Activated naive CD4-positive, alpha-beta T cell treated with anti-CD3 and anti-CD28 coated beads, Interleukin-2, amount 50 U/mL, for 24 hours (primary cell): ENCODE measurements around the gene NOP56.

Experiments used
- H3K27ac Mint-ChIP-seq: one replicate; pipeline ENCODE4 v1.8.0; 2021; ENCODE audit warnings: mild to moderate bottlenecking, mixed read lengths
- H3K27me3 Mint-ChIP-seq: one replicate; pipeline ENCODE4 v1.8.0; 2021; ENCODE audit warnings: mixed read lengths
- H3K36me3 Mint-ChIP-seq: one replicate; pipeline ENCODE4 v1.8.0; 2021; ENCODE audit warnings: mixed read lengths
- H3K4me1 Mint-ChIP-seq: one replicate; pipeline ENCODE4 v1.8.0; 2021; ENCODE audit warnings: mixed read lengths
- H3K4me3 Mint-ChIP-seq: one replicate; pipeline ENCODE4 v1.8.0; 2021; ENCODE audit warnings: mild to moderate bottlenecking, mixed read lengths
- H3K9me3 Mint-ChIP-seq: one replicate; pipeline ENCODE4 v1.8.0; 2021; ENCODE audit warnings: mixed read lengths

The NOP56 gene

DNA sequence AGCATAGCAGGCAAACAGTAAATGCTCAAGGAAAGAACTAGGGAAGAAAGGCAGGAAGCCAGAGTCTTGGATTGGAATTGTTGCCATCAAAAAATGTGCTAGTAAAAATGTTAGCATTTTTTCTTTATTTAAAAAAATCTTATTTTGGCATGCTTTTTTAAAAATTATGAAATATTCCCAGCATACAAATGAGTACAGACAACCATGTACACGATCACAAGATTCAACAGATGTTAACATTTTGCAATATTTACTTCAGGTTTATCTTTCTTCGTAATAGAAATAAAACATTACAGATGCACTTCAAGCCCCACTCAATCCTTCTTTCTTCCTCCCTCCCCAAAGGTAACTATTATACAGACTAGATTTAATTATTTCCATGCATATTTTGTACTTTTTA lies 27.4 kb upstream of the NOP56 start:
- no peaks in the 10 kb centered on the region for H3K36me3 Mint-ChIP-seq
- H3K27ac Mint-ChIP-seq, result no peak overlapping the region
- peaks cover 7% of the 10 kb centered on the region for H3K27me3 Mint-ChIP-seq
- H3K4me3 Mint-ChIP-seq, result no peak overlapping the region
- H3K4me1 Mint-ChIP-seq, result no peaks in the 10 kb centered on the region
- peaks cover 20% of the 10 kb centered on the region for H3K9me3 Mint-ChIP-seq

DNA sequence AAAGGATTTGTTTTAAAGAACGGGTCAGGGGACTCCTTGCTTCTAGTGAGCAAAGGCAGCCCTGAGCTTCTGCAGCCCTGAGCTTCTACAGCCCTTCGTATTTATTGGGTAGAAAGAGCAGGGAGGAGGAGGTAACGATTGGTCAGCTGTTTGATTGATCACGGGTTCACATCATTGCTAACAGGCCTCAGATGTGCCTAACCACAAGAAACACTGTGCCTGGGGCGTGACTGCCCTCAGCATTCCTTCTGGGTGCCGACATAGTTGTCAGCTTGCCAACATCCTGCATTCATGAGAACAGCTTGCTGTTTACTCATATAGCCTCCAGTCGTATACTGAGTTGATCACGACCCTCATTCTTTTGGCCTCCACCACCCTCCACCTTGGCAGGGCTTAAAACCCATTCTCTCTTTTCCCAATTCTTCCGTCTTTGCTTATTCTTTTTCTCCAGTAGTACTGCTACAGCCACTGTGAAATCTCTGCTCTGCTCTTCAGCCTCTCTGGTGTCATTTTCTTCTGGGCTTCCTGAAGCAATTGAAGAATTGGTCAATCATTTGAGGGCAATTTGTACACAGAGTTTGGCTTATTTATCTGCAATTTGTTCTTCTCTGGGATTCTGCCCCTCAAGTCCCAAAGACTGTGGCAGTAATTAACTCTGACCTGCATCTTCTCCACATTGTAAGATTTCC lies 25.4 kb upstream of the NOP56 start:
- Mint-ChIP-seq H3K36me3 (peaks cover 5% of the 10 kb centered on the region), H3K27me3 (peaks cover 7% of the 10 kb centered on the region), H3K27ac (no peak overlapping the region), H3K4me3 (no peak overlapping the region), H3K9me3 (peaks cover 32% of the 10 kb centered on the region), H3K4me1 (no peaks in the 10 kb centered on the region)

DNA sequence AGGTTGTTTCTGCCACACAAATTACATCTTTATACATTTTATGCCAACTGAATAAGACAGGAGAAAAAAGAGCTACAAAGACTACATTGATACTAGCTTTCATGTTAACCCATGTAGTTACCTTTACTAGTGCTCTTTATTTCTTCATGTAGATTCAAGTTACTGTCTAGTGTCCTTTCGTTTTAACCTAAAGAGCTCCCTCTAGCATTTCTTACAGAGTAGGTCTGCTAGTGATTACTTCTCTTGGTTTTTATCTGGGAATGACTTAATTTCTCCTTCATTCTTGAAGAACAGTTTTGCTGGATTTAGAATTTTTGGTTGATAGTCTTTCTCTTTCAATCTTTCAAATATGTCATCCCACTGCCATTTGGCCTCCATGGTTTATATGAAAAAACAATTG lies 21.2 kb upstream of the NOP56 start:
- Mint-ChIP-seq H3K4me1 (no peaks in the 10 kb centered on the region), H3K4me3 (no peak overlapping the region), H3K27me3 (peaks cover 6% of the 10 kb centered on the region)

DNA sequence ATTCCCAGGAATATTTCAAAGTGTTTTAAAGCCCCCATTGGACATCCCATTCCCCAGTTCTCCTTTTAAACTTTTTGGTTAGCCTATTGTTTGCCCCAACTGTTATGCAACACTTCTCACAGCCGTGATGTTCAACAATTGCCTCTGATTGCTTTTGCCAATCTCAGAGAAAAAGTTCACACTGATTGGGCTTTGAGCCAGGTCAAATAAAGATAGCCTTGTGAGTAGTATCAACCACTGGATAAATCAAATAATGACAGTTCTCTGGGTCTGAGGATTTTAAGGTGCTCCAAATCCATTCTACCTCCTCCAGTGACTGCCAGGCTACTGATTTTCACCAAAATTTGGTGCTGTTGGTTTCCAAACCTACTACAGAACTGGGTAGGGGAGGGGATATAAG lies 19.1 kb upstream of the NOP56 start:
- peaks cover 5% of the 10 kb centered on the region for H3K36me3 Mint-ChIP-seq
- H3K4me1 Mint-ChIP-seq, result peaks cover 5% of the 10 kb centered on the region
- H3K27ac Mint-ChIP-seq, result no peak overlapping the region
- peaks cover 6% of the 10 kb centered on the region for H3K27me3 Mint-ChIP-seq
- H3K9me3 Mint-ChIP-seq, result peaks cover 20% of the 10 kb centered on the region
- no peak overlapping the region for H3K4me3 Mint-ChIP-seq

More for the DNA sequence above, 21.2 kb upstream of the NOP56 start:
- H3K27ac Mint-ChIP-seq, result no peak overlapping the region
- H3K36me3 Mint-ChIP-seq, result peaks cover 5% of the 10 kb centered on the region
- H3K9me3 Mint-ChIP-seq, result peaks cover 21% of the 10 kb centered on the region

DNA sequence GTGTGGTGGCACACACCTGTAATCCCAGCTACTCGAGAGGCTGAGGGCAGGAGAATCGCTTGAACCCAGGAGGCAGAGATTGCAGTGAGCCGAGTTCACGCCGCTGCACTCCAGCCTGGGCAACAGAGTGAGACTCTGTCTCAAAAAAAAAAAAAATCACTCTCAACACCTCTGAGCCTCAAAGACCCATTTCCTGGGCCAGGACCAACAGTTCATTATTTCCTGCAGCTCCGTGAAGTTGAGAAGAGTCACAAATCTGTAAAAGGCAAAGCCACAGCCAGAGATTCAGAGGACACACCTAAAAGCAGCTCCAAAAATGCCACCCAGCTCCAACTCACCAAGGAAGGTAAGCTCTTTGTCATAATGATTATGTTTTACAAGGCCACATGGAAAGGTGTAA lies 15.2 kb upstream of the NOP56 start:
- Mint-ChIP-seq H3K9me3 (no peaks in the 10 kb centered on the region), H3K36me3 (peaks cover 2% of the 10 kb centered on the region), H3K27ac (no peak overlapping the region), H3K4me3 (no peak overlapping the region), H3K27me3 (no peaks in the 10 kb centered on the region), H3K4me1 (peaks cover 5% of the 10 kb centered on the region)

DNA sequence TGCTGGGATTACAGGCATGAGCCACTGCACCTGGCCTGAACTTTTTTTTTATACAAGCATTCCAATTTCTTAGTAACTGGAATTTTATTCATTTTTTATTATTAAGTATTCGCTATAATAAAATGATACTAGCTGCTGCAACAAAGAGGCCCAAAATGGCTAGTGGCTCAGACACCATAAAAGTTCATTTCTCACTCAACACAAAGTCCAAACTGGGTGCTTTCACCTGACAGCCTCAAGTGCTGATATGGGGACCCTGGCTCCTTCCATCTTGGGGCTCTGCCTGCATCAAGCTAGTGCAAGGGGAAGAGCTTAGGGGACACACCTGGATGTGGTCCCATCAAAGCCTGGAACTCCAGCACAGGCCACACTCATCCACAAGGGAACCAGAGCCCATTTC lies 12.2 kb upstream of the NOP56 start:
- peak overlapping the region; percentile 12 for H3K27ac Mint-ChIP-seq
- H3K4me3 Mint-ChIP-seq, result no peak overlapping the region
- peaks cover 5% of the 10 kb centered on the region for H3K4me1 Mint-ChIP-seq
- no peaks in the 10 kb centered on the region for H3K27me3 Mint-ChIP-seq
- H3K36me3 Mint-ChIP-seq, result peaks cover 5% of the 10 kb centered on the region
- H3K9me3 Mint-ChIP-seq, result no peaks in the 10 kb centered on the region

DNA sequence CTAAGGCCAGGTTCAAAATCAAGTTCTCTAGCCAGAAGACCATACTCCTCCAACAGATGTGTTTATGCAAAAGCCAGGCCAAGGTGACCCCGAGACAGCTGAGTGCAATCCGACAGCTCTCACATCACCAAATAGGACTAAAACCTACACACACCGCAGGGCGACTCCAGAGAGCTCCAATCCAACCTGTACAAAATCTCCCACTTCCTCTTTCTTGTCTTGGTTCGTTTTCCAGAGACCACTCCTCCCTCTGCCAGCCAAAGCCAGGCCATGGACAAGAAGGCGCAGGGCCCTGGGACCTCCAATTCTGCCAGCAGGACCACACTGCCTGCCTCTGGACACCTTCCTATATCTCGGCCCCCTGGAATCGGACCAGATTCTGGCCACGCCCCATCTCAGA lies 11.5 kb upstream of the NOP56 start:
- Mint-ChIP-seq H3K27ac (no peak overlapping the region), H3K9me3 (no peaks in the 10 kb centered on the region), H3K4me3 (no peak overlapping the region), H3K27me3 (no peaks in the 10 kb centered on the region), H3K4me1 (peaks cover 5% of the 10 kb centered on the region), H3K36me3 (peaks cover 5% of the 10 kb centered on the region)

DNA sequence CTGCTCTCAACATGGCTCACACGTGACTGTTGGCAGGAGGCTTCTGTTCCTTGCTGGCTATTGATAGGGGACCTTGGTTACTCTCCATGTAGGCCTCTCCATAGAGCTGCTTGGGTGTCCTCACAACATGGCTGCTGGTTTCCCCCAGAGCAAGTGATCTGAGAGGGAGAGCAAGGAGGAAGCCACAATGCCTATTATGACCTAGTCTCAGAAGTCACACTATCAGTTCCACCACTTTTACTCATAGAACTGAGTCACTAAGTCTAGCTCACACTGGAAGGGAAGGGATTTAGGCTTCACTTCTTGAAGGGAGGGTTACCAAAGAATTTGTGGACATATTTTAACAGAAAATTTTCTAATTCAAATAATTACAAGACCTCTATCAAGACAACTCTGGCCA lies 8.7 kb upstream of the NOP56 start:
- Mint-ChIP-seq H3K4me3 (no peak overlapping the region), H3K27ac (peak overlapping the region; percentile 21), H3K4me1 (peaks cover 6% of the 10 kb centered on the region), H3K9me3 (no peaks in the 10 kb centered on the region), H3K27me3 (no peaks in the 10 kb centered on the region), H3K36me3 (peaks cover 5% of the 10 kb centered on the region)

DNA sequence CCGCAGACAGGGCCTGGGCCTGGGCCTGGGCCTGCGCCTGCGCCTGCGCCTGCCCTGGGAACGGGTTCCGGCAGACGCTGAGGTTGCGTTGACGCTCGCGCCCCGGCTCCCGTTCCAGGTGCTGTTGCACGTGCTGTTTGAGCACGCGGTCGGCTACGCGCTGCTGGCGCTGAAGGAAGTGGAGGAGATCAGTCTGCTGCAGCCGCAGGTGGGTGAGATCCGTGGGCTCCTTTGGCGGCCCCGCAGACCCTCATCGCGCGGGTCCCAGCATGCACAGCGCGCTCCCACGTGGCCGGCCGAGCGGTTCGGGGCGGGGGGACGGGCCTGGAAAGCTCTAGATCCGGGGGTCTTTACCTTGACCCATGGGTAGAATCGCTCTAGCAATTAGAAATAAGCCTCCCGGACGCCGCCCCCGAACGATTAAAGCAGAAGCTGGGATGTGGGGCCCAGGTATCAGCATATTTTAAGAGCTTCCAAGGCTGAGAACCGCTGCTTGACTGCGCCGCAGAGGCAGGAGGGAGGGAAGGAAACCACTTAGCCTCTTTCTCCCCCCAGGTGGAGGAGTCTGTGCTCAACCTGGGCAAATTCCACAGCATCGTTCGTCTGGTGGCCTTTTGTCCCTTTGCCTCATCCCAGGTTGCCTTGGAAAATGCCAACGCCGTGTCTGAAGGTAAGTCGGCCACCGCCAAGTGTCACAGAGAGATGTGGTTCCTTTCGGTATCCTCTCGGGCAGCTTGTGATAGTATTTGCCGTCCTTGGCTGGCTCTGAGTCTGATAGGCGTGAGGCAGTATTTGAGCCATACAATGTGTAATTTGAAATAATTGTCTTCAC lies 508 bp downstream of the NOP56 start:
- peaks cover 24% of the 10 kb centered on the region for H3K36me3 Mint-ChIP-seq

DNA sequence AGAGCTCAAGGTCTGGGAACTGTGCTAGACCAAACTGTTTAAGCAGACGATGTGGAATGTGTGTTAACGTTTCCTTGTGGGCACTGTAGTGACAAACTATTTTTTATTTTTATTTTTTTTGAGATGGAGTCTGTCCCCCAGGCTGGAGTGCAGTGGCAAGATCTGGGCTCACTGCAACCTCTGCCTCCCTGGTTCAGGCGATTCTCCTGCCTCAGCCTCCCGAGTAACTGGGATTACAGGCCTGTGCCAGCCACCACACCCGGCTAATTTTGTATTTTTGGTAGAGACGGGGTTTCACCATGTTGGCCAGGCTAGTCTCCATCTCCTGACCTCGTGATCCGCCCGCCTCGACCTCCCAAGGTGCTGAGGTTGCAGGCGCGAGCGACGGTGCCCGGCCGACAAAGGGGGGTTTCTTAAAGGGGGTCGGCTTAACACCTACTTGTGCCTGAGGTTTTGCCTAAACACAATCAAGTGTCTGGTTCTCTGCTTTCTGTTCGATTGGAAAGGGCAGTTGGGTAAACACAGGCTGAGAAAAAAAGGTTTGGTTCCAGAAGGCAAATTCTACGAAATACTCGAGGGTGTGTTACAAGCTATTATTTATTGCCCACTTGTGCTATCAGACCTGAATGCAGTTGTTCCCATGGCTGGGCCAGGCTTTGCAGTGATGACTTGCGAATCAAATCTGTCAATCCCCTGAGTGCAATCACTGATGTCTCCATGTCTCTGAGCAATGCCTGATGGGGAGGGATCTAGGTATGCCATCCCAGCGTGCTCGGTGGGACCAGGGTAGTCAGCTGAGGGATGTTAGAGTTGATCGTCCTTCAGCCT lies 1.3 kb downstream of the NOP56 start:
- Mint-ChIP-seq H3K4me3 (peak overlapping the region; percentile 89), H3K36me3 (peaks cover 28% of the 10 kb centered on the region), H3K27ac (peak overlapping the region; percentile 93), H3K27me3 (no peaks in the 10 kb centered on the region), H3K9me3 (no peaks in the 10 kb centered on the region), H3K4me1 (peaks cover 52% of the 10 kb centered on the region)

More for the DNA sequence above, 508 bp downstream of the NOP56 start:
- Mint-ChIP-seq H3K4me1 (peaks cover 51% of the 10 kb centered on the region), H3K27ac (peak overlapping the region; percentile 95), H3K27me3 (no peaks in the 10 kb centered on the region), H3K9me3 (no peaks in the 10 kb centered on the region), H3K4me3 (peak overlapping the region; percentile 89)

DNA sequence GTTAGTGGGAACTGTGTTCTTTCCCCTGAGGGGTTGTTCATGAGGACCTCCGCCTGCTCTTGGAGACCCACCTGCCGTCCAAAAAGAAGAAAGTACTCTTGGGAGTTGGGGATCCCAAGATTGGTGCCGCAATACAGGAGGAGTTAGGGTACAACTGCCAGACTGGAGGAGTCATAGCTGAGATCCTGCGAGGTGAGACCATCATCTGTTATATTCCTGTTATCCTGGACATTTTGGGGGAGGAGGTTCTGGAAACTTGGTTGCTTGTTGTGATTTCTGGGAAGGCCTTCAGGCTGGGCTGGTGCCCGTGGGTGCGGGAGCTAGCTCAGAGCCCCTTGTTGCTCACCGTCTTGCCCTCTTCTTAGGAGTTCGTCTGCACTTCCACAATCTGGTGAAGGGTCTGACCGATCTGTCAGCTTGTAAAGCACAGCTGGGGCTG lies 2.0 kb downstream of the NOP56 start:
- no peaks in the 10 kb centered on the region for H3K27me3 Mint-ChIP-seq
- H3K36me3 Mint-ChIP-seq, result peaks cover 32% of the 10 kb centered on the region
- peak overlapping the region; percentile 89 for H3K4me3 Mint-ChIP-seq
- peaks cover 55% of the 10 kb centered on the region for H3K4me1 Mint-ChIP-seq
- no peaks in the 10 kb centered on the region for H3K9me3 Mint-ChIP-seq
- H3K27ac Mint-ChIP-seq, result peak overlapping the region; percentile 93

DNA sequence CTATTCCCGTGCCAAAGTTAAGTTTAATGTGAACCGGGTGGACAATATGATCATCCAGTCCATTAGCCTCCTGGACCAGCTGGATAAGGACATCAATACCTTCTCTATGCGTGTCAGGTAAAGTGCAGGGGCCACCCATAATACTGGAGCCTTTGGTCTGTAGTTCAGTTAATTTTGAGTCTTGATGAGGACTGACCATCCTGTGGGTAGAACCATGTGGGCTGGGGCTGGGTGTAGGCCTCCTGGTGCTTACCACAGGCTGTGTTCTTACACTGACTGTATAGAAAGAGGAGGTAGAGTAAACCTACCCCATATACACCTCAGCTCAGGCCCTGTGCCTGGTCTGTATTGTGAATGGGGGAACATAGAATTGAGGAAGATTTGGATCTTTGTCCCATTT lies 2.4 kb downstream of the NOP56 start:
- Mint-ChIP-seq H3K27me3 (no peaks in the 10 kb centered on the region), H3K4me3 (peak overlapping the region; percentile 89), H3K27ac (peak overlapping the region; percentile 93)

DNA sequence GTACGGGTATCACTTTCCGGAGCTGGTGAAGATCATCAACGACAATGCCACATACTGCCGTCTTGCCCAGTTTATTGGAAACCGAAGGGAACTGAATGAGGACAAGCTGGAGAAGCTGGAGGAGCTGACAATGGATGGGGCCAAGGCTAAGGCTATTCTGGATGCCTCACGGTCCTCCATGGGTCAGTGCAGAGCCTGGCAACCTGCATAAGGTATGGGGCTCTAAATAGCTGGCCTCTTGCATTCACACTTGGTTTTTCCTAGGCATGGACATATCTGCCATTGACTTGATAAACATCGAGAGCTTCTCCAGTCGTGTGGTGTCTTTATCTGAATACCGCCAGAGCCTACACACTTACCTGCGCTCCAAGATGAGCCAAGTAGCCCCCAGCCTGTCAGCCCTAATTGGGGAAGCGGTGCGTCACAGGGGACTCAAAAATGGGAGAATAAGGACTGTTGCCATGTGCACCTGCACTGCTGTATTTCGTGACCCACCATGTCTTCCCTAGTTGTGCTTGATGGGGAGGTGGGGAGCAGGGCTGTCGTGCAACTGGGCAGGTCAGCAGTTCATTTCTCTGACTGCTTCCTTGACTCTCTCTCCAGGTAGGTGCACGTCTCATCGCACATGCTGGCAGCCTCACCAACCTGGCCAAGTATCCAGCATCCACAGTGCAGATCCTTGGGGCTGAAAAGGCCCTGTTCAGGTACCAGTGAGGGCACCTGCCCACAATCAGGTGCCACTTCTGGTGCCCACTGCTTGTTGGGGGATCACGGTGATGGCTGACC lies 3.1 kb downstream of the NOP56 start:
- H3K9me3 Mint-ChIP-seq, result no peaks in the 10 kb centered on the region
- peak overlapping the region; percentile 89 for H3K4me3 Mint-ChIP-seq
- H3K4me1 Mint-ChIP-seq, result peaks cover 45% of the 10 kb centered on the region
- peak overlapping the region; percentile 93 for H3K27ac Mint-ChIP-seq
- no peaks in the 10 kb centered on the region for H3K27me3 Mint-ChIP-seq
- H3K36me3 Mint-ChIP-seq, result peaks cover 32% of the 10 kb centered on the region

More for the DNA sequence above, 2.4 kb downstream of the NOP56 start:
- Mint-ChIP-seq H3K36me3 (peaks cover 32% of the 10 kb centered on the region), H3K4me1 (peaks cover 51% of the 10 kb centered on the region), H3K9me3 (no peaks in the 10 kb centered on the region)

DNA sequence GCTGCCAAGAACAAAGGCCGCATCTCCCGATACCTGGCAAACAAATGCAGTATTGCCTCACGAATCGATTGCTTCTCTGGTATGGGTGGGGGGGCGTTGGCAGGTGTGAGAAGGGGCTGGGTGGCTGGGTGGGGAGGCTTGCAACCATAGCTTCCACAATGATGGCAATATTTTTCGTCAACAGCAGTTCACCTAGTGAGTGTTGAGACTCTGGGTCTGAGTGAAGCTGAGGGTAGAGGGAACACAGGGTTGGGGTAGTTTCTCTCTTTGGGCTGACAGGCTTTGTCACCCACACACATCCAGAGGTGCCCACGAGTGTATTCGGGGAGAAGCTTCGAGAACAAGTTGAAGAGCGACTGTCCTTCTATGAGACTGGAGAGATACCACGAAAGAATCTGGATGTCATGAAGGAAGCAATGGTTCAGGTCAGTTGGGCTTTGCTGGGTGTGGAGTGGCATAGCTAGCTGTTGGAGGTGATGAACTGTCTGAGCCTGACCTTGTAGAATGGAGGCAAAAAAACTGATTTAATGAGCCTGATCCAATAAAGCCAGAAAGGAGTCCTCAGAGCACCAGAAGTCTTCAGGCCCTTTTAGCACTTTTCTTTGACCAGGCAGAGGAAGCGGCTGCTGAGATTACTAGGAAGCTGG lies 4.2 kb downstream of the NOP56 start:
- peak overlapping the region; percentile 89 for H3K4me3 Mint-ChIP-seq
- H3K27ac Mint-ChIP-seq, result peak overlapping the region; percentile 81
- H3K4me1 Mint-ChIP-seq, result peaks cover 38% of the 10 kb centered on the region
- no peaks in the 10 kb centered on the region for H3K9me3 Mint-ChIP-seq
- peaks cover 32% of the 10 kb centered on the region for H3K36me3 Mint-ChIP-seq
- no peaks in the 10 kb centered on the region for H3K27me3 Mint-ChIP-seq
